Kidney (tissue), 14 donors: ENCODE measurements around the gene PRR19. TPM values are rescaled to one million over a fixed set of nuclear protein-coding genes. Genes with fewer than 3 reads are reported as not detected.
A peak's percentile ranks its signal among the peaks of the same experiment; 100 is the strongest.

Experiments
- DNase-seq, 5 donors: peaks; one replicate each; pipeline ENCODE4 v3.0.0-alpha.2; 2013 to 2020
- FAIRE-seq: peaks from 2 replicates; lab custom pipeline; 2012; peaks lifted over from hg19 to GRCh38; lab: Jason Lieb, UNC
- H3K27ac ChIP-seq, 2 donors: one replicate each; pipeline ENCODE4 v1.7.0; 2013; ENCODE audit warnings: low read depth in 2 of 2, low read length in 2 of 2, inconsistent platforms in 1 of 2
- H3K27me3 ChIP-seq: one replicate; pipeline ENCODE4 v1.7.1; 2013; ENCODE audit warnings: low read length, inconsistent platforms; ENCODE audit not compliant: control insufficient read depth, insufficient read depth
- H3K36me3 ChIP-seq, 3 donors: one replicate each; pipeline versions ENCODE4 v1.7.0 to v1.7.1; 2013; ENCODE audit warnings: low read length in 3 of 3, control low read depth in 1 of 3, inconsistent platforms in 1 of 3; ENCODE audit not compliant: insufficient read depth in 3 of 3, control insufficient read depth in 2 of 3
- H3K4me1 ChIP-seq, 3 donors: one replicate each; pipeline versions ENCODE4 v1.7.0 to v1.7.1; 2013; ENCODE audit warnings: low read length in 3 of 3, inconsistent platforms in 1 of 3, low read depth in 1 of 3; ENCODE audit not compliant: control insufficient read depth in 2 of 3, insufficient read depth in 2 of 3
- H3K4me3 ChIP-seq, 3 donors: one replicate each; pipeline versions ENCODE4 v1.7.0 to v1.8.1; 2013; ENCODE audit warnings: low read length in 3 of 3, control low read depth in 1 of 3, inconsistent platforms in 1 of 3
- H3K9ac ChIP-seq, 3 donors: one replicate each; pipeline versions ENCODE4 v1.7.0 to v1.7.1; 2013; ENCODE audit warnings: low read length in 3 of 3, control low read depth in 1 of 3, inconsistent platforms in 1 of 3
- H3K9me3 ChIP-seq, 3 donors: one replicate each; pipeline versions ENCODE4 v1.7.0 to v1.7.1; 2013; ENCODE audit warnings: low read length in 3 of 3, control low read depth in 1 of 3, inconsistent platforms in 1 of 3; ENCODE audit not compliant: control insufficient read depth in 2 of 3, insufficient read depth in 1 of 3
- intact Hi-C: fragments of 100-400 bp; cut with DNase I; formaldehyde crosslinking; loops from one replicate; pipeline ENCODE4 v1.11.1; 2022
- polyA plus RNA-seq: library from polyadenylated mRNA; stranded (reverse); fragments of 350-450 nt; fragmentation: Illumina TruSeq; extraction: RNeasy Lipid Tissue Mini Kit (QIAGEN cat#74804); gene quantifications from one replicate; pipeline ENCODE4 v1.2.3, GENCODE V29; 2014; ENCODE audit warnings: low read depth, low replicate concordance; ENCODE audit not compliant: insufficient read depth
- total RNA-seq: library from RNA; stranded (reverse); fragmentation: NEBNext Ultra II Directional; extraction: Animal tissue kit (Norgen Biotek cat#: 25700); gene quantifications from one replicate; pipeline ENCODE4 v1.2.1, GENCODE V29; 2021
- TF ChIP-seq, protein P1 (sequence below): IDR thresholded peaks from 3 replicates; pipeline ENCODE4 v1.5.1; 2012; ENCODE audit warnings: mild to moderate bottlenecking, moderate library complexity, borderline replicate concordance; ENCODE audit not compliant: insufficient read depth; ENCODE audit errors: extremely low read depth
- donor health status: control.
- donor health status: control.
- donor health status: control.
- donor health status: control.
- donor health status: control.
- donor health status: DM: yes; HTN: yes; CAD: no.
- donor health status: Normal renal cell carcinoma (clear cell type).

The PRR19 gene
- total and polyA plus RNA-seq, 2 donors from 2014 or later, result 0.47 to 0.71 TPM

DNA sequence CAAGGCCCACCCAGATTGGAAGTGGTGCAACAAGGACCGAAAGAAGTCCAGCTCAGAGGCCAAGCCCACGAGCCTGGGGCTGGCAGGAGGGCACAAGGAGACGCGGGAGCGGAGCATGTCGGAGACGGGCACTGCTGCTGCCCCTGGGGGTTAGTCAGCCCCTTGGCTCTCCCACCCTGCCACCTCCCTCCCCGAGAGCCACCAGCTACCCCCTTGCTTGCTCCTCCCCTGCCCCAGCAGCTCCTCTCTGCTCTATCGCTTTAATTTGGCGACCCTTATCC lies 14.2 kb upstream of the PRR19 start:
- DNase-seq, result no peak
- H3K4me1 ChIP-seq, result peaks cover 10 to 28% (median 24%) of the 10 kb centered on the region in 3 donors
- no peak for FAIRE-seq
- H3K27ac ChIP-seq, result no peak overlapping the region
- intact Hi-C loops, result no loop called here
- no peak overlapping the region for H3K9ac ChIP-seq
- peaks cover 0 to 27% (median 12%) of the 10 kb centered on the region in 3 donors for H3K36me3 ChIP-seq
- H3K9me3 ChIP-seq, result no peaks in the 10 kb centered on the region
- no peaks in the 10 kb centered on the region for H3K27me3 ChIP-seq
- TF ChIP-seq, protein P1, sequence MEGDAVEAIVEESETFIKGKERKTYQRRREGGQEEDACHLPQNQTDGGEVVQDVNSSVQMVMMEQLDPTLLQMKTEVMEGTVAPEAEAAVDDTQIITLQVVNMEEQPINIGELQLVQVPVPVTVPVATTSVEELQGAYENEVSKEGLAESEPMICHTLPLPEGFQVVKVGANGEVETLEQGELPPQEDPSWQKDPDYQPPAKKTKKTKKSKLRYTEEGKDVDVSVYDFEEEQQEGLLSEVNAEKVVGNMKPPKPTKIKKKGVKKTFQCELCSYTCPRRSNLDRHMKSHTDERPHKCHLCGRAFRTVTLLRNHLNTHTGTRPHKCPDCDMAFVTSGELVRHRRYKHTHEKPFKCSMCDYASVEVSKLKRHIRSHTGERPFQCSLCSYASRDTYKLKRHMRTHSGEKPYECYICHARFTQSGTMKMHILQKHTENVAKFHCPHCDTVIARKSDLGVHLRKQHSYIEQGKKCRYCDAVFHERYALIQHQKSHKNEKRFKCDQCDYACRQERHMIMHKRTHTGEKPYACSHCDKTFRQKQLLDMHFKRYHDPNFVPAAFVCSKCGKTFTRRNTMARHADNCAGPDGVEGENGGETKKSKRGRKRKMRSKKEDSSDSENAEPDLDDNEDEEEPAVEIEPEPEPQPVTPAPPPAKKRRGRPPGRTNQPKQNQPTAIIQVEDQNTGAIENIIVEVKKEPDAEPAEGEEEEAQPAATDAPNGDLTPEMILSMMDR, result no peak
- H3K4me3 ChIP-seq, result no peak overlapping the region

DNA sequence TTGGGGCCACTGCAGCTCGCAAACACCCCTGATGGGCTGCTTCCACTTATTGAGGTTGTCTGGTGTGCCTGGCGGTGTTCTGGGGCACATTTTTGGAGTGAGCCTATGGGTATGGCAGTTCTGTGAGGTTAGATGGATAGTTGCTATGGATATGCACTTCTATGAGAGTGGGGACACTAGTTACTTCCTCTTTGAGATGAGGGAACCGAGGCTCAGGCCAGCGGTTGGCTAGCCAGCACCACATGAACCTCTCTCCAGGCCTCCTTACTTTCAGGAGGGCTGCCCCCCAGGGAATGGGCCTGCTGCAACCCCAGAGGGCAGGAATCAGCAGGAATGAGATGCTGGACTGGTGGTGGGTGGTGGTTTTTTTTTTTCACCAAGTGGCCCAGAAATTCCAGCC lies 13.5 kb upstream of the PRR19 start:
- no peak overlapping the region for H3K9ac ChIP-seq
- TF ChIP-seq, protein P1, result no peak
- H3K4me3 ChIP-seq, result no peak overlapping the region
- peaks cover 4 to 22% (median 18%) of the 10 kb centered on the region in 3 donors for H3K4me1 ChIP-seq
- no peaks in the 10 kb centered on the region for H3K9me3 ChIP-seq
- FAIRE-seq (no peak), DNase-seq (peak in 1 of 5 donors; percentile 32)
- H3K27me3 ChIP-seq, result no peaks in the 10 kb centered on the region
- peaks cover 0 to 27% (median 12%) of the 10 kb centered on the region in 3 donors for H3K36me3 ChIP-seq
- intact Hi-C loops, result no loop called here
- H3K27ac ChIP-seq, result no peak overlapping the region

DNA sequence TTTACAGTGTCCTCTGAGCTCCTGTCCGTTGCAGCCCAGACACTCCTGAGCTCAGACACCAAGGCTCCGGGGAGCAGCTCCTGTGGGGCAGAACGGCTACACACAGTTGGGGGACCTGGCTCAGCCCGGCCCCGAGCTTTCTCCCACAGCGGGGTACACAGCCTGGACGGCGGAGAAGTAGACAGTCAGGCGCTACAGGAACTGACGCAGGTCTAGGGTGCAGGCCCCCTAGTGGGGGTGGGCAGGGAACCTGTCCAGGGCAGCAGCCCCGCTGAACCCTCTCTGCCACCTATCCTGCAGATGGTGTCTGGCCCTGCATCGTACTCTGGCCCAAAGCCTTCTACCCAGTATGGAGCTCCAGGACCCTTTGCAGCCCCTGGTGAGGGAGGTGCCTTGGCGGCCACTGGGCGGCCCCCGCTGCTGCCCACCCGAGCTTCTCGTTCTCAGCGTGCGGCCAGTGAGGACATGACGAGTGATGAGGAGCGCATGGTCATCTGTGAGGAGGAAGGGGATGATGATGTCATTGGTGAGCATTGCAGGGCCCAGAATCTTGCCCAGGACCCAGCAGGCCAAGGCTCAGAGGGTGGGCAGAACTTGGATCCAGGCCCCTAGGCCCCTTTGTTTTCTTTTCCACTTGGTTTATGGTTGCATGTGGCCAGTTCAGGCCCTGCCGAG lies 12.9 kb upstream of the PRR19 start:
- no peak overlapping the region for H3K27ac ChIP-seq
- H3K36me3 ChIP-seq, result peaks cover 0 to 27% (median 12%) of the 10 kb centered on the region in 3 donors

More for the DNA sequence above, 12.9 kb upstream of the PRR19 start:
- Histone ChIP-seq H3K27me3 (no peaks in the 10 kb centered on the region), H3K9ac (no peak overlapping the region), H3K4me3 (no peak overlapping the region), H3K4me1 (peaks cover 4 to 21% (median 18%) of the 10 kb centered on the region in 3 donors), H3K9me3 (no peaks in the 10 kb centered on the region)
- no peak for FAIRE-seq
- DNase-seq, result peak in 1 of 5 donors; percentile 79
- intact Hi-C loops, result no loop called here
- TF ChIP-seq, protein P1, result no peak
